Skeletal muscle cell (primary cell): ENCODE data around the gene DVL1.
A peak's percentile ranks its signal among the peaks of the same experiment; 100 is the strongest.

Source experiments
- DNase-seq: peaks from one replicate; pipeline ENCODE4 v3.0.0-alpha.2; 2010; ENCODE audit warnings: low read depth
- H3K4me3 ChIP-seq: 2 replicates; pipeline ENCODE4 v1.5.1; 2011; ENCODE audit warnings: low read depth, mild to moderate bottlenecking, control low read depth, low read length, moderate library complexity

The DVL1 gene

DNA sequence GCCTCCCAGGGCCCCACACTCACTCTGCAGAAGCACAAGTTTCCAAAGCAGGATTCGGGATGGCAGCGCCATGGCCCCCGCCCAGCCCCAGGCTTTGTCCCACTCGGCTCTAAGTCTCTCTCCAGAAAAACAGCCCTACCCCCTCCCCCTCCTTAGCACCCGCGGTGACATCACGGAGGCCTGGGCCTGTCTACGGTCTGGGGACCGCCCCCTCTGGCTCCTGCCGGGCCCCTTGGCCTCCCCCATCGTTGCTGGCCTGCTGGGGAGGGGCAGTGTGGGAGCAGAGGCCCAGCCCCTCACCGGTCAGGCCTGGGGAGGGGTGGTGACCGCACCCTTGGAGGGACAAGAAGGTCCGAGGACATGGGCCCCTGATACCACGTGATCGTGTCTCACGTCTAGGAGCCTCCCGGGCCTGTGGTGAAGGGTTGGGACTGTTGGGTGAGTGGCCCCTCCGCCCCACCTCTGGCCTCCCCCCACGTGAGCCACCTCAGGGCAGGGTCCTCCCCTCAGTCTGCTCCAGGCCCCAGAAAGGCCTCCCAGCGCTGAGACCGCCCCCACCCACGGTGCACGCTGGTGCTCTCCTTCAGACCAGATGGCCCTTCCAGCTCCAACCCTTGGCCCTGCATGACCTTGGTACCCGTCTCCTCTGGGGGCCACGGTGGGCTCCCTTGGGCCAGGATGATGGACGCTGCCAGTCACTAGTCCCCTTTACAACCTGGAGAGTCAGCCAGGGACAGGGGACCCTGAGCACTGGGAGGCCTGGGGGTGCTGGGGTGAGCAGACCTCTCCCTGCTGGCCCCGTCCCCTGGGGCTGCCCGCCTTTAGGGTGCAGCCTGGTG lies 9.4 kb upstream of the DVL1 start, which contains the start of gene MXRA8:
Gene MXRA8 (minus strand): TSS at position 123 of the 839 bp plus-strand sequence. CDS start 51 bp downstream, at position 72.
- peak; percentile 41 for DNase-seq
- peak within 1 kb of the TSS; percentile 80 for H3K4me3 ChIP-seq

- H3K4me3 ChIP-seq, result peak overlapping the region; percentile 80
- DNase-seq, result no peak
Measured at GRCh38 chr1:1357871-1358432, 8.7 kb upstream of the DVL1 start.

DNA sequence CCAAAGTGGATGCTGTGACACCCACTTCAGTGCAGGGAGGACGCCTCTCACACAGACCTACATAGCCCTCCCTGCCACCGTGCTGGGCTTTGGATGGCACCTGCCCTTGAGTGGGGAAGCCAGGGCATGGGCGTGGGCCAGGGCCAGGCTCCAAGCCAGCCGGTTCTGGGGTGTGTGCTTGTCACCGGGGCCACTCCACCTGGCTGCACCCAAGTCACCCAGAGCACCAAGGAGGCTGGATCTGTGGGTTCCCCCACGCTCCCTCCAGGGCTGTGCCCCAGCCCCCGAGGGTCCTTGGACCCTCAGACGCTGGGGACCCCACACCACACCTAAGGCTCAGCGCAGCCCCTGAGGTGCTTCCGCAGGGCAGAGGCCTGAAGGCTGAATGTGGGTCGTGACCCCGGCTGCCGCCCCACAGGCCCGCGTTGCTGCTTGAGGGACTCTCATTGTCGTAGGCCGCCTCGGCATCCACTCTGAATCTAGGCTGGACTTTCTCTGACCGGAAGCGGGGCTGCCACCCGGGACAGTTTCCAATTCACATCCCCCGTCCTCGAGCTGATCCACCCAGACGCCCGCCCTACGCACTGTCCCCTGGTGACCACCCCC lies 7.7 kb upstream of the DVL1 start:
- H3K4me3 ChIP-seq, result peak overlapping the region; percentile 80

GRCh38 chr1:1356166-1356795 lies 7.1 kb upstream of the DVL1 start:
- peak overlapping the region; percentile 80 for H3K4me3 ChIP-seq

More for the DNA sequence above, 7.7 kb upstream of the DVL1 start:
- no peak for DNase-seq

DNA sequence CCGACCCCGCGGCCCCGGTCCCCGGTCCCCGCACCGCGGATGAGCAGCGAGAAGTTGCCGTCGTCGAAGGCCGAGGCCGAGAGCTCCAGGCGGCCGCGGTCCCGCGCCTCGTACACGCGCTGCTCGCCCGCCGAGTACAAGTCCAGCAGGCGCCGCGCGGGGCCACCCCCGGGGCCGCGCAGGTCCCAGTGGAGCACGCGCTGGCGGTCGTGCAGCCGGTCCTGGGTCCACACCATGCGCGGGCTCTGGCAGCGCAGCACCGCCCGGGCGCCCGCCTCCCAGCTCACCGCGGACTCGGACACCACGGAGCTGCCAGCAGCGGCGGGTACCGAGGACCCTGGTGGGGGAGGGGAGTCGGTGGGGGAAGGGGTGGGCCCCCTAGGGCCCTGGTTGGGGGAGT lies 6.2 kb upstream of the DVL1 start:
- no peak for DNase-seq
- H3K4me3 ChIP-seq, result peak overlapping the region; percentile 80

More at GRCh38 chr1:1356166-1356795, 7.1 kb upstream of the DVL1 start:
- DNase-seq, result no peak

GRCh38 chr1:1354271-1355247 lies 5.3 kb upstream of the DVL1 start:
- DNase-seq, result no peak
- no peak overlapping the region for H3K4me3 ChIP-seq

DNA sequence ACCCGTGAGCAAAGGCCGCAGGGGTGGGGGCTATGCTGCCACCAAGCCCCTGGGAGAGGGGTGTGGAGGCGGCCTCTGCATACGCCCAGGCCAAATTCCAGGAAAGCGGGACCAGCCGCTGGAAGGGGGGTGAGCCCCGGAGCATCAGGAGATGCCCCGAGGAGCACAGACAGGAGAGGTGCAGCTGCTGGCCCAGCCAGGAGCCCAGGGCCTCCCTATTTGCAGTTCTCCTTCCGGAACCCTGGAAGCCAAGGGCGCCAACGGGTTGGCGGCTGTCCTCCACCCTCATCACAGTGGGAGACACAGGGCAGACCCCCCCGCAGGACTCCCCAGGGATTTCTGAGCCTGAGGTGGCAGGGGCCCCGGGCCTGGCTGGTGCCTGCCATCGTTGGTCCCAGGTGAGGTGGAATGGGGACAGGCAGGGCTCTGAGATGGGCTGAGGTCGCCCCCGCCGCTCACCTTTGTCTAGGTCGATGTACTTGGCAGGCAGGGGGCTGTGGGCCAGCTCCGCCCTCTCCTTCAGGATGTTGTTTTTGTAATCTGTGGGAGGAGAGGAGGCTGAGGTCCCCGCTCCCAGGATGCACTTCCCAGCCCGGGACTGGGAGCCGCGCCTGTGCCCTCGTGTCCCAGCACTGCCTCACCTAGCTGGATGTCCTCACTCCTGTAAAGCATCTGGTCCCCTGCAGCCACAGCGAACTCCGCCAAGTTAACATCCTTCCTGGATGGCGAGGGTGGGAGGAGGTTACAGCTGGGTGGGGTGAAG lies 4.4 kb upstream of the DVL1 start:
- no peak for DNase-seq

DNA sequence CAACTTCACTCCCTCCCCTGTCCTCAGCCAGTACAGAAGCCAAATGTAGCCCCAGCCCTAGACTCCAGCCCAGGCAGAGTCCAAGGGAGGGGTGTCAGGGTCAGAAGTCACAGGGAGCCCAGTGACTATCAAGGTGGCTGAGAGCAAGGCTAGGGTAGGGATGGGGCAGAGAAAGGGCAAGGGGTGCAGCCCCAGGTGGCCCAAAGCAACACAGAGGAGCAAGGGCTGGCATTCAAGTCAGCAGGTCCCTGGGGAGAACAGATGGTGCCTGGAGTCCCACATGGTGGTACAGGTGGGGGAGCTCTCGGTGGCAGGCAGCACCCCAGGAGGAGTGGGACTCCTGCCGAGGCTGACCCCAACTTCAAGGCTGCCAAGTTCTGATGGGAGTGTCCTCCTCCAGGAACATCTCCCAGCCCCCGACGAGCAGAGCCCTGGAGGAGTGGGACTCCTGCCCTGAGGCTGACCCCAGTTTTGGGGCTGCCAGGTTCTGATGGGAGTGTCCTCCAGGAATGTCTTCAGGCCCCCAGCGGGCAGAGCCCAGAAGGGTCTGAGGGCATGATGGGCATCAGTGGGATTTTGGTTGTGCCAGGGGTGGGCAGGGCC lies 3.7 kb upstream of the DVL1 start:
- DNase-seq, result no peak
- no peak overlapping the region for H3K4me3 ChIP-seq

More for the DNA sequence above, 4.4 kb upstream of the DVL1 start:
- no peak overlapping the region for H3K4me3 ChIP-seq

DNA sequence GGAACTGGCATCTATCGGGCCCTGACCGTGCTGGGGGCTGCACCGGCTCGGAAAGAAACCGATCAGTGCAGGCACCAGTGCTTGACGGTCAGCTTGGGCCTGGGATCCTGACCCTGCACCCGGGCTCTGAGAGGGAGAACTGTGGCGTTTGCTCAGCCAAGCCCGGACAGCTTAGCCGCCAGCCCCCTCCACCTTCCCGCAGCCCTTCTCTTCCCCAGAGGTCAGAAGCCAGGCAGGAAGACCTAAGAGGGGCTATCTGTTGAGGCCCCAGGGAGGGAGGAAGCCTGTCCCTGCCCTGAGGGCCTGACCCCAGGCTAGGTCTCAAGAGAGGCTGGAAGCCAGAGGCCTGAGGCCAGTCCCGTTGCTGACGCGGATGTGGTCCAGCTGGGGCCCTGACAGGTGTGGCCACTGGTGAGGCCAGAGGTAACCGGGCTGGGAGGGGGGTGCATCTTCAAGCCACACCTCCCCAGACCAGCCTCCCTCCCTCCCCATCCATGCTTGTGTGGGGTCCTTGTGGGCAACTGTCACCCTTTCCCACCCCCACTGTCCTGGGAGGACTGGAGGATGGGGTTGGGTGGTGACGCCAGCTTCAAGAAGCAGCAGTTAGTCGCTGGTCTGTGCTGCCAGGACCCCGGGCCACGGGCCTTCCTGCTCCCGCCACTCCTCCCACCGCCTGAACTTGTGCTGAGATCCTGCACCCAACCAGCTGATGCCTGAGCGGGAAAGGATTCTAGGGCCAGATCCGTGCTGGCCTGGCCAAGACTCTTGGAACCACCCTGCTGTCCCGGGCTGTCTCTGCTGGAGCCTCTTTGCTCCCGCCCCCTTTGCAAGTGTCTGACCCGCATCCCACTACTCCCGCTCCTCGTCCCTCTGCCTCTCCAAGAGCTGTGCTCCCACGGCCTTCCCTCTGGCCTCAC lies 2.6 kb upstream of the DVL1 start:
- H3K4me3 ChIP-seq, result peak overlapping the region; percentile 7
- no peak for DNase-seq

DNA sequence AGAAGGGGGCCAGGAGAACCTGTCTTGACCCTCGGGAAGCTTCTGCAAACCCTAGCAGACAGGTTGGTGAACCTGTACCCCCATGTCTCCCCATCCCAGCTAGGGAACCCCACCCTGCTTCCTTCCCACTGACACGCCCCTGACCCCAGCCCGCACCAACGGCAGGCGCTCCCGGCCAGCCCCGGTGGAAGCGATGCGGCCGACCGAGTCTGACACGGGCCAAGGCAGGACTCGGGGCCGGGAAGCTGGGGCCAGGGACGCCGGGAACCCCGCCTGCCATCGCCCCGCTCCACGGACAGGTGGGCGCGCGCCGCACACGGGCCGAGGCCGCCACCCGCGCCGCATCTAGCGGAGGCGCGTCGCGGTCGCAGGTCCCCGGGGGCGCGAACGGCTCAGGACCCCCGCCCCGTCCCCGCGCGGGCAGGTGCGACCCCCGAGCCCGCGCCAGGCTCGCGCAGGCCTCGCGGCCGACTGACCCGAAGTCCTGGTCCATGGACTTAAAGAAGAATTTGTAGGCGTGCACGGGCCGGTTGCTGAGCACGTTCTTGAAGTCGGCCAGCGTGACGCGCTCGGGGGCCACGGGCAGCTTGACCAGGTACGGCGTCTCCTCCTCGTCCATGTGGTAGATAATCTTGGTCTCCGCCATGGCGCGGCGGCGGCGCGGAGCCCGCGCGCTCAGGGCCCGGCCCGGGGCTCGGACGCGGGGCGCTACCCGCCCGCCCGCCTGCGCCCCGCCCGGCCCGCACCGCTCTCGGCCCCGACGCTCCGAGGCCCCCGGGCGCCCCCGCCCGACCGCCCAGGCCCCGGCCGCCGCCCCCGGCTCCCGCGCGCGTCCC lies 580 bp downstream of the DVL1 start:
- H3K4me3 ChIP-seq, result peak overlapping the region; percentile 72
- no peak for DNase-seq

GRCh38 chr1:1347663-1348419 lies 1.4 kb downstream of the DVL1 start:
- no peak for DNase-seq
- H3K4me3 ChIP-seq, result peak overlapping the region; percentile 72

DNA sequence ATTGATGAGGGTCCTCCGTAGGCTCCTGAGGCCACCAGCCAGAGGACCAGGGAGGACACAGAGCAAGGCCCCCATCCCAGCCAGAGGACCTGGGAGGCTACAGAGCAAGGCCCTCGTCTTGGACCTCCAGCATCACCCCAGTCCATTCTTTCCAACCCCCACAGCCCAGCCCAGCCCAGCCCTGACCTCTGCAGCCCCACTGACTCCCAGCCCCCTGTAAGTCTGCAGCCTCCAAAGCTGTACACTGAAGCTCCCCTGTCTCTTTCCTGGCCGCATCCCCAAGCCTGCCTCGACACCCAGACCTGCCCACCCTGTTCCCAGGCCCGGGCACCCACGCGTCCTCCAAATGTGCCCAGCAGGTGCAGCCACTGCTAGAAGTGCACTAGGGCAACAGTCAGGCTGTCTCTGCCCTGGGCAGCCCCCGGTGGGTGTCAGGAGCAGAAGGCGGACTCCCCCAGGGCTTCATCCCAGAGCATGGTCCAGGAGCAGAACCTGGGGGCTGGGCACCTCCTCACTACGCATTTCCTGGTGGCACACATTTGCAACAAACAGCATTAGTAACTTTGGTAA lies 2.1 kb downstream of the DVL1 start:
- DNase-seq, result no peak
- H3K4me3 ChIP-seq, result peak overlapping the region; percentile 72

DNA sequence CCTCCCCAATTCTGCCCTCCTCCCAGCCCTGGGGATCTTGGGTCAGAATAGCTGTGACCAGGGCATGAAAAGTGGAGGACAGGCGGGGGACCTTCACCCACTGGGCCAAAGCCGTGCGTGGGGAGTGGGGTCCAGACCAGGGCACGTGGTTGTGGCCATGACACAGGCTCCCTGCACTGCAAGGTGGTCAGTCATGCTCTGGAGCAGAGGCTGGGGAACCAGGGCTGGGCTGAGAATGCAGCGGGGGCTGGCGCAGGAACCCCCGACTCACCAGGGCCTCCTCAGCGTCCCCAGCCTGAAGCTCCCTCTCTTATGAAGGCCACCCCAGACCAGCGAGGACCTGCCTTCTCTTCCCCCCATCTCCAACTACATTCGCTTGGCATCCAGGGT lies 2.7 kb downstream of the DVL1 start:
- H3K4me3 ChIP-seq, result no peak overlapping the region
- DNase-seq, result no peak

GRCh38 chr1:1345860-1346500 lies 3.2 kb downstream of the DVL1 start:
- no peak overlapping the region for H3K4me3 ChIP-seq
- no peak for DNase-seq

GRCh38 chr1:1345384-1345783 lies 3.8 kb downstream of the DVL1 start:
- DNase-seq, result no peak
- no peak overlapping the region for H3K4me3 ChIP-seq
